Spleen (tissue), 11 donors: ENCODE results near the gene PEAK1. TPM values are rescaled to one million over a fixed set of nuclear protein-coding genes. Genes with fewer than 3 reads are reported as not detected.

Source experiments
- DNase-seq: peaks from one replicate; pipeline ENCODE4 v3.0.0-alpha.2; 2020
- H3K27ac ChIP-seq, 8 donors: fragments of 200-600 bp; sonication (generic) in 7 of 8; 1 replicate in 4 of 8; 2 replicates in 4 of 8; pipeline versions ENCODE4 v1.5.0 to v1.8.0; 2016 to 2021; ENCODE audit warnings: inconsistent platforms in 4 of 8, mild to moderate bottlenecking in 4 of 8, moderate library complexity in 1 of 8
- H3K27me3 ChIP-seq, 7 donors: fragments of 200-600 bp; sonication (generic) in 6 of 7; replicated peaks in 1 of 7; 1 replicate in 4 of 7; 2 replicates in 3 of 7; pipeline versions ENCODE4 v1.5.0 to v1.8.0; 2016 to 2021; ENCODE audit warnings: inconsistent platforms in 3 of 7, mild to moderate bottlenecking in 1 of 7
- H3K36me3 ChIP-seq, 6 donors: fragments of 200-600 bp; sonication (generic) in 5 of 6; 1 replicate in 4 of 6; 2 replicates in 2 of 6; pipeline versions ENCODE4 v1.5.0 to v1.8.0; 2016 to 2021; ENCODE audit warnings: inconsistent platforms in 2 of 6
- H3K4me1 ChIP-seq, 6 donors: fragments of 200-600 bp; sonication (generic) in 5 of 6; 1 replicate in 3 of 6; 2 replicates in 3 of 6; pipeline versions ENCODE4 v1.5.0 to v1.8.0; 2016 to 2021; ENCODE audit warnings: inconsistent platforms in 3 of 6
- H3K4me3 ChIP-seq, 8 donors: fragments of 200-600 bp; sonication (generic) in 7 of 8; 1 replicate in 4 of 8; 2 replicates in 4 of 8; pipeline versions ENCODE4 v1.5.0 to v1.8.0; 2016 to 2021; ENCODE audit warnings: inconsistent platforms in 4 of 8, mild to moderate bottlenecking in 4 of 8, moderate library complexity in 2 of 8
- H3K9me3 ChIP-seq, 8 donors: fragments of 200-600 bp; sonication (generic) in 7 of 8; 1 replicate in 4 of 8; 2 replicates in 4 of 8; pipeline versions ENCODE4 v1.5.0 to v1.8.0; 2016 to 2021; ENCODE audit warnings: inconsistent platforms in 4 of 8
- CTCF ChIP-seq, 11 experiments: fragments of 200-600 bp in 7 of 11; fragments of 450-650 bp in 4 of 11; sonication (generic) in 4 of 11; IDR thresholded peaks in 8 of 11; conservative IDR thresholded peaks in 3 of 11; 1 replicate in 7 of 11; 2 replicates in 4 of 11; pipeline versions ENCODE4 v1.4.0 to v1.8.0; 2016 to 2021; ENCODE audit warnings: antibody characterized with exemption in 11 of 11, inconsistent platforms in 4 of 11, mild to moderate bottlenecking in 1 of 11
- POLR2A ChIP-seq, 3 donors: fragments of 450-650 bp; IDR thresholded peaks; one replicate each; pipeline ENCODE4 v1.5.1; 2017; ENCODE audit warnings: antibody characterized with exemption in 3 of 3, mild to moderate bottlenecking in 1 of 3
- POLR2AphosphoS5 ChIP-seq, 3 donors: sonication (generic); formaldehyde crosslinking; IDR thresholded peaks; one replicate each; pipeline ENCODE4 v1.5.1; 2017; ENCODE audit warnings: antibody characterized with exemption in 3 of 3
- WGBS, 5 donors: extraction: QIAGEN DNeasy Blood & Tissue Kit in 3 of 5; methylation state at CpG; one replicate each; pipeline versions ENCODE4 v1.1.5 to v1.1.7; 2013 to 2018; 5-methylcytosine and 5-hydroxymethylcytosine counted together
- intact Hi-C: fragments of 100-400 bp; cut with DNase I; formaldehyde crosslinking; loops from one replicate; pipeline ENCODE4 v1.15.0; 2023; ENCODE audit warnings: low total_unique reads
- polyA plus RNA-seq, 3 donors: library from polyadenylated mRNA; stranded (reverse); fragments of 200-250 nt; gene quantifications; one replicate each; pipeline ENCODE4 v1.2.1, GENCODE V29; 2013
- total RNA-seq, 7 donors: library from RNA; depleted of rRNA in 3 of 7; stranded (reverse); fragments of >200 nt in 3 of 7; fragmentation: NEBNext Ultra II Directional in 4 of 7; extraction: Animal tissue kit (Norgen Biotek cat#: 25700) in 4 of 7; gene quantifications; one replicate each; pipeline versions ENCODE4 v1.1.0 to v1.2.1, GENCODE V29; 2016 to 2021
- donor health status: healthy with polysubstance abuse.
- donor health status: DM: no; HTN: no; CAD: no; lungs with moderate emphysema.
- donor health status: DM: no; HTN: no; CAD: no.
- donor health status: Bipolar disorder and iron deficiency.
- donor health status: healthy.
- donor health status: DM: no; HTN: no; CAD: no.
- donor health status: DM: yes; HTN: yes; CAD: no.

The PEAK1 gene
- total and polyA plus RNA-seq, 10 donors, result 5.0 to 415 (median 175) TPM

- no peak for TF ChIP-seq POLR2A (IDR thresholded peaks at IDR 0.05)
- TF ChIP-seq POLR2AphosphoS5 (IDR thresholded peaks at IDR 0.05), result no peak
- TF ChIP-seq CTCF (IDR thresholded peaks at IDR 0.05 in 8 of 11, conservative IDR thresholded peaks at IDR 0.05 in 3 of 11), result no peak
Measured at GRCh38 chr15:77135181-77135580, 284.7 kb downstream of the PEAK1 start.

GRCh38 chr15:77130315-77130930, 289.5 kb downstream of the PEAK1 start:
- 93 to 100% (median 94%) methylated on average over 1 of the region's 1 CpG for WGBS, 5 donors
- no peak overlapping the region for H3K4me3 ChIP-seq
- no peak overlapping the region for H3K27ac ChIP-seq
- peaks cover 0 to 58% (median 18%) of the 10 kb centered on the region in 6 donors for H3K36me3 ChIP-seq
- DNase-seq, result no peak
- TF ChIP-seq CTCF (IDR thresholded peaks at IDR 0.05 in 8 of 11, conservative IDR thresholded peaks at IDR 0.05 in 3 of 11) (no peak), POLR2A (IDR thresholded peaks at IDR 0.05) (no peak), POLR2AphosphoS5 (IDR thresholded peaks at IDR 0.05) (no peak)
- intact Hi-C loops, result no loop called here
- peaks cover 0 to 9% (median 2%) of the 10 kb centered on the region in 6 donors for H3K4me1 ChIP-seq
- H3K9me3 ChIP-seq, result no peaks in the 10 kb centered on the region
- H3K27me3 ChIP-seq, result no peaks in the 10 kb centered on the region

More at GRCh38 chr15:77135181-77135580, 284.7 kb downstream of the PEAK1 start:
- intact Hi-C loops, result no loop called here
- H3K27me3 ChIP-seq, result no peaks in the 10 kb centered on the region
- peaks cover 0 to 19% (median 6%) of the 10 kb centered on the region in 8 donors for H3K9me3 ChIP-seq
- no peaks in the 10 kb centered on the region for H3K4me1 ChIP-seq
- DNase-seq, result no peak
- H3K4me3 ChIP-seq, result no peak overlapping the region
- WGBS, 5 donors, result 93 to 98% (median 96%) methylated on average over 4 of the region's 4 CpGs
- peaks cover 0 to 81% (median 23%) of the 10 kb centered on the region in 6 donors for H3K36me3 ChIP-seq
- no peak overlapping the region for H3K27ac ChIP-seq

- no peak overlapping the region for H3K27ac ChIP-seq
Measured at GRCh38 chr15:77127626-77128025, 292.3 kb downstream of the PEAK1 start.

More at GRCh38 chr15:77127626-77128025, 292.3 kb downstream of the PEAK1 start:
- H3K4me1 ChIP-seq, result peaks cover 0 to 27% (median 22%) of the 10 kb centered on the region in 6 donors
- H3K4me3 ChIP-seq, result no peak overlapping the region
- H3K27me3 ChIP-seq, result no peaks in the 10 kb centered on the region
- intact Hi-C loops, result no loop called here
- no peak for DNase-seq
- 89 to 98% (median 94%) methylated on average over 7 of the region's 7 CpGs for WGBS, 5 donors
- H3K36me3 ChIP-seq, result peaks cover 0 to 39% (median 9%) of the 10 kb centered on the region in 6 donors
- no peaks in the 10 kb centered on the region for H3K9me3 ChIP-seq
- TF ChIP-seq CTCF (IDR thresholded peaks at IDR 0.05 in 8 of 11, conservative IDR thresholded peaks at IDR 0.05 in 3 of 11), result no peak
- no peak for TF ChIP-seq POLR2AphosphoS5 (IDR thresholded peaks at IDR 0.05)
- TF ChIP-seq POLR2A (IDR thresholded peaks at IDR 0.05), result no peak
